ENCODE measurements around the gene ISG20L2. TPM values are rescaled to one million over a fixed set of nuclear protein-coding genes. Genes with fewer than 3 reads are reported as not detected.

The ISG20L2 gene
- total and polyA plus RNA-seq, 2 experiments from 2014 or later = 25.1 to 27.3 TPM

GRCh38 chr1:156691665-156692440 is 36.7 kb downstream of the ISG20L2 start:
- H3K4me1 ChIP-seq (ENCODE audit: low read depth) = peaks cover 50% of the 10 kb centered on the region
- no peaks in the 10 kb centered on the region for H3K9me3 ChIP-seq (ENCODE audit: low read depth)
- H3K4me3 ChIP-seq = no peak overlapping the region
- peak overlapping the region; percentile 89 for H3K27ac ChIP-seq
- peak in 1 of 2 donors; percentile 60 for DNase-seq (ENCODE audit: low read depth in 1 of 2, low spot score in 1 of 2)
- peak; percentile 30 for TF ChIP-seq CTCF (IDR thresholded peaks at IDR 0.05; ENCODE audit: low read depth, low read length)
- H3K36me3 ChIP-seq = no peaks in the 10 kb centered on the region
- no peaks in the 10 kb centered on the region for H3K27me3 ChIP-seq

- Histone ChIP-seq H3K36me3 (no peaks in the 10 kb centered on the region), H3K9me3 (ENCODE audit: low read depth) (no peaks in the 10 kb centered on the region), H3K27me3 (no peaks in the 10 kb centered on the region), H3K27ac (peak overlapping the region; percentile 89), H3K4me3 (no peak overlapping the region), H3K4me1 (ENCODE audit: low read depth) (peaks cover 50% of the 10 kb centered on the region)
- no peak for DNase-seq (ENCODE audit: low read depth in 1 of 2, low spot score in 1 of 2)
- no peak for TF ChIP-seq CTCF (IDR thresholded peaks at IDR 0.05; ENCODE audit: low read depth, low read length)
Observed at GRCh38 chr1:156691191-156691590, 37.4 kb downstream of the ISG20L2 start.

GRCh38 chr1:156690675-156691036 is 37.9 kb downstream of the ISG20L2 start:
- Histone ChIP-seq H3K4me1 (ENCODE audit: low read depth) (peaks cover 50% of the 10 kb centered on the region), H3K36me3 (no peaks in the 10 kb centered on the region), H3K27me3 (no peaks in the 10 kb centered on the region), H3K27ac (peak overlapping the region; percentile 89), H3K4me3 (no peak overlapping the region), H3K9me3 (ENCODE audit: low read depth) (no peaks in the 10 kb centered on the region)
- TF ChIP-seq CTCF (IDR thresholded peaks at IDR 0.05; ENCODE audit: low read depth, low read length) = no peak
- DNase-seq (ENCODE audit: low read depth in 1 of 2, low spot score in 1 of 2) = no peak

GRCh38 chr1:156689953-156690674 is 38.5 kb downstream of the ISG20L2 start:
- no peak for TF ChIP-seq CTCF (IDR thresholded peaks at IDR 0.05; ENCODE audit: low read depth, low read length)
- Histone ChIP-seq H3K36me3 (no peaks in the 10 kb centered on the region), H3K9me3 (ENCODE audit: low read depth) (no peaks in the 10 kb centered on the region), H3K4me1 (ENCODE audit: low read depth) (peaks cover 50% of the 10 kb centered on the region), H3K4me3 (peak overlapping the region; percentile 24), H3K27me3 (no peaks in the 10 kb centered on the region), H3K27ac (peak overlapping the region; percentile 89)
- DNase-seq (ENCODE audit: low read depth in 1 of 2, low spot score in 1 of 2) = peak; percentile 53 to 68

GRCh38 chr1:156689035-156689952 is 39.3 kb downstream of the ISG20L2 start:
- peak overlapping the region; percentile 89 for H3K27ac ChIP-seq
- no peaks in the 10 kb centered on the region for H3K27me3 ChIP-seq
- DNase-seq (ENCODE audit: low read depth in 1 of 2, low spot score in 1 of 2) = peak; percentile 91 to 93
- peak; percentile 92 for TF ChIP-seq CTCF (IDR thresholded peaks at IDR 0.05; ENCODE audit: low read depth, low read length)
- peak overlapping the region; percentile 24 for H3K4me3 ChIP-seq
- no peaks in the 10 kb centered on the region for H3K36me3 ChIP-seq
- H3K4me1 ChIP-seq (ENCODE audit: low read depth) = peaks cover 45% of the 10 kb centered on the region
- no peaks in the 10 kb centered on the region for H3K9me3 ChIP-seq (ENCODE audit: low read depth)

Measured in cardiac muscle cell (in vitro differentiated cells and primary cell).